ENCODE data around the gene HOMEZ.
"Not testable (repeated sequence)": the region's sequence is repeated elsewhere in the genome, so short reads cannot be mapped to it uniquely, and the experiment has no call there.

GRCh38 chr14:23325746-23326145 lies 39.8 kb upstream of the HOMEZ start:
- not testable (repeated sequence) for TF ChIP-seq POLR2A, POLR2AphosphoS5 (IDR thresholded peaks at IDR 0.05; ENCODE audit: low read depth, low read length)

All from GM12891 (cell line).